HFFc6 (cell line): ENCODE results near the gene RNF157. TPM values are rescaled to one million over a fixed set of nuclear protein-coding genes. Genes with fewer than 3 reads are reported as not detected.
A peak's percentile ranks its signal among the peaks of the same experiment; 100 is the strongest.
"Not testable (repeated sequence)": the region's sequence is repeated elsewhere in the genome, so short reads cannot be mapped to it uniquely, and the experiment has no call there.

Source experiments
- DNase-seq: peaks from one replicate; pipeline ENCODE4 v3.0.0-alpha.2; 2018
- H3K27ac Mint-ChIP-seq: 2 replicates; pipeline ENCODE4 v1.8.0; 2020; ENCODE audit warnings: mild to moderate bottlenecking, mixed read lengths
- H3K27me3 Mint-ChIP-seq: 2 replicates; pipeline ENCODE4 v1.8.0; 2021; ENCODE audit warnings: mild to moderate bottlenecking, moderate library complexity, mixed read lengths; ENCODE audit not compliant: insufficient read depth
- H3K36me3 Mint-ChIP-seq: 2 replicates; pipeline ENCODE4 v1.8.0; 2021; ENCODE audit warnings: low read depth, mixed read lengths
- H3K4me1 Mint-ChIP-seq: 2 replicates; pipeline ENCODE4 v1.8.0; 2020; ENCODE audit warnings: low read depth, mixed read lengths
- H3K4me3 Mint-ChIP-seq: 2 replicates; pipeline ENCODE4 v1.8.0; 2020; ENCODE audit warnings: mild to moderate bottlenecking, moderate library complexity, mixed read lengths
- H3K9me3 Mint-ChIP-seq: 2 replicates; pipeline ENCODE4 v1.8.0; 2020; ENCODE audit warnings: mild to moderate bottlenecking, mixed read lengths
- CTCF ChIP-seq: fragments of 200-600 bp; sonication (generic); IDR thresholded peaks from 2 replicates; pipeline ENCODE4 v1.5.0; 2021; ENCODE audit warnings: antibody characterized with exemption, mild to moderate bottlenecking
- total RNA-seq, 6 experiments: library from RNA; stranded (reverse); fragmentation: NEBNext Ultra II Directional; extraction: Animal tissue kit (Norgen Biotek cat#: 25700); gene quantifications; 2 replicates in 1 of 6; 3 replicates in 5 of 6; pipeline ENCODE4 v1.2.3, GENCODE V29; 2021

RNF157 gene
- total RNA-seq, 6 experiments from 2014 or later = 0.11 to 0.19 (median 0.18) TPM; not detected in 3

GRCh38 chr17:76270770-76271668 lies 30.7 kb upstream of the RNF157 start:
- TF ChIP-seq CTCF = no peak
- Mint-ChIP-seq H3K36me3 (0 out of 2 replicates have a peak, but pooled peaks cover 4% of the 10 kb centered on the region), H3K4me1 (peaks cover 28% of the 10 kb centered on the region), H3K4me3 (no peak overlapping the region), H3K9me3 (no peaks in the 10 kb centered on the region), H3K27me3 (peaks cover 8% of the 10 kb centered on the region), H3K27ac (no peak overlapping the region)
- DNase-seq = no peak

- no peak overlapping the region for H3K4me3 Mint-ChIP-seq
- peaks cover 8% of the 10 kb centered on the region for H3K27me3 Mint-ChIP-seq
- H3K9me3 Mint-ChIP-seq = no peaks in the 10 kb centered on the region
- 0 out of 2 replicates have a peak, but pooled peaks cover 4% of the 10 kb centered on the region for H3K36me3 Mint-ChIP-seq
- peaks cover 27% of the 10 kb centered on the region for H3K4me1 Mint-ChIP-seq
- no peak for TF ChIP-seq CTCF
- DNase-seq = no peak
- no peak overlapping the region for H3K27ac Mint-ChIP-seq
Measured at GRCh38 chr17:76270127-76270592, 29.9 kb upstream of the RNF157 start.

GRCh38 chr17:76268991-76269981 lies 29.0 kb upstream of the RNF157 start:
- peaks cover 8% of the 10 kb centered on the region for H3K27me3 Mint-ChIP-seq
- 0 out of 2 replicates have a peak, but pooled peaks cover 4% of the 10 kb centered on the region for H3K36me3 Mint-ChIP-seq
- no peak for TF ChIP-seq CTCF
- H3K27ac Mint-ChIP-seq = peak overlapping the region; percentile 82
- peak overlapping the region; percentile 20 for H3K4me3 Mint-ChIP-seq
- H3K9me3 Mint-ChIP-seq = no peaks in the 10 kb centered on the region
- no peak for DNase-seq
- H3K4me1 Mint-ChIP-seq = peaks cover 32% of the 10 kb centered on the region

- H3K4me3 Mint-ChIP-seq = peak overlapping the region; percentile 58
- DNase-seq = peak; percentile 48
- H3K36me3 Mint-ChIP-seq = 0 out of 2 replicates have a peak, but pooled peaks cover 4% of the 10 kb centered on the region
- no peak for TF ChIP-seq CTCF
- H3K9me3 Mint-ChIP-seq = no peaks in the 10 kb centered on the region
- H3K27me3 Mint-ChIP-seq = peaks cover 7% of the 10 kb centered on the region
- H3K4me1 Mint-ChIP-seq = peaks cover 43% of the 10 kb centered on the region
- peak overlapping the region; percentile 82 for H3K27ac Mint-ChIP-seq
Measured at GRCh38 chr17:76268015-76268749, 27.9 kb upstream of the RNF157 start.

GRCh38 chr17:76267581-76268001 lies 27.3 kb upstream of the RNF157 start:
- not testable (repeated sequence) for DNase-seq, H3K9me3 Mint-ChIP-seq, H3K27me3 Mint-ChIP-seq, H3K36me3 Mint-ChIP-seq
- Mint-ChIP-seq H3K27ac (peak overlapping the region; percentile 82), H3K4me3 (peak overlapping the region; percentile 58), H3K4me1 (peaks cover 47% of the 10 kb centered on the region)
